MCF 10A (cell line): Measurements from ENCODE around the gene PRLR. TPM values are rescaled to one million over a fixed set of nuclear protein-coding genes. Genes with fewer than 3 reads are reported as not detected.

ENCODE experiments used
- BruUV-seq: library from RNA; stranded (reverse); fragments of 400-500 nt; replicated peaks from 2 replicates; lab custom pipeline; 2021; lab: Mats Ljungman, UMichigan
- CTCF ChIA-PET: fragments of 300-600 bp; sonication (Branson Sonifier 250); formaldehyde crosslinking; extraction: SDS; loops from one replicate; lab custom pipeline; 2021; ENCODE audit warnings: antibody characterized with exemption, inconsistent platforms; lab: Yijun Ruan, JAX
- POLR2A ChIA-PET: fragments of 300-600, 350-650 bp; sonication (Branson Sonifier 250); formaldehyde crosslinking; extraction: SDS; loops from one replicate; lab custom pipeline; 2020; ENCODE audit warnings: antibody characterized with exemption, inconsistent platforms; lab: Yijun Ruan, JAX
- DNase-seq: peaks from one replicate; pipeline ENCODE4 v3.0.0-alpha.2; 2018; ENCODE audit not compliant: unreplicated experiment
- H3K27ac Mint-ChIP-seq: one replicate; pipeline ENCODE4 v1.8.0; 2022; ENCODE audit warnings: mild to moderate bottlenecking, low read depth, mixed read lengths; ENCODE audit not compliant: unreplicated experiment
- H3K27me3 Mint-ChIP-seq: one replicate; pipeline ENCODE4 v1.8.0; 2022; ENCODE audit warnings: mixed read lengths; ENCODE audit not compliant: insufficient read depth, unreplicated experiment
- H3K36me3 Mint-ChIP-seq: one replicate; pipeline ENCODE4 v1.8.0; 2022; ENCODE audit warnings: mild to moderate bottlenecking, moderate library complexity, mixed read lengths; ENCODE audit not compliant: insufficient read depth, unreplicated experiment
- H3K4me1 Mint-ChIP-seq: one replicate; pipeline ENCODE4 v1.8.0; 2022; ENCODE audit warnings: mixed read lengths; ENCODE audit not compliant: insufficient read depth, unreplicated experiment
- H3K4me3 Mint-ChIP-seq: one replicate; pipeline ENCODE4 v1.8.0; 2022; ENCODE audit warnings: mild to moderate bottlenecking, moderate library complexity, mixed read lengths; ENCODE audit not compliant: unreplicated experiment
- H3K9me3 Mint-ChIP-seq: one replicate; pipeline ENCODE4 v1.8.0; 2022; ENCODE audit warnings: mixed read lengths; ENCODE audit not compliant: unreplicated experiment
- CTCF ChIP-seq: fragments of 200-600 bp; IDR thresholded peaks from one replicate; pipeline ENCODE4 v1.8.0; 2022; ENCODE audit warnings: antibody characterized with exemption, mild to moderate bottlenecking; ENCODE audit not compliant: unreplicated experiment
- intact Hi-C: fragments of 100-400 bp; cut with micrococcal nuclease; formaldehyde crosslinking; loops from 2 replicates; pipeline ENCODE4 v1.14.1; 2022
- total RNA-seq: library from RNA; stranded (reverse); gene quantifications from 2 replicates; pipeline ENCODE4 v1.2.3, GENCODE V29; 2022

Gene PRLR
- total RNA-seq, 1 experiment from 2014 or later: 0.16 TPM

- Mint-ChIP-seq H3K4me1 (no peaks in the 10 kb centered on the region), H3K36me3 (no peaks in the 10 kb centered on the region), H3K9me3 (no peaks in the 10 kb centered on the region), H3K27ac (no peak overlapping the region), H3K27me3 (peaks cover 46% of the 10 kb centered on the region), H3K4me3 (no peak overlapping the region)
- no peak for DNase-seq
- intact Hi-C loops: no loop called here
- TF ChIP-seq CTCF: no peak
- POLR2A ChIA-PET: no interaction called here
- BruUV-seq: no TSS peak
- CTCF ChIA-PET: interaction anchor here (0.6 kb wide), 1 partner anchor 172 kb away, joined by 3 read pairs; the partner anchor contains the start of gene PRLR
These were observed 171.9 kb downstream of the PRLR start for GRCh38 chr5:35058374-35058788.

- BruUV-seq: no TSS peak
- CTCF ChIA-PET: no interaction called here
- H3K9me3 Mint-ChIP-seq: no peaks in the 10 kb centered on the region
- POLR2A ChIA-PET: no interaction called here
- H3K4me1 Mint-ChIP-seq: no peaks in the 10 kb centered on the region
- DNase-seq: no peak
- H3K36me3 Mint-ChIP-seq: no peaks in the 10 kb centered on the region
- peaks cover 46% of the 10 kb centered on the region for H3K27me3 Mint-ChIP-seq
- TF ChIP-seq CTCF: no peak
- H3K4me3 Mint-ChIP-seq: no peak overlapping the region
- intact Hi-C loops: no loop called here
- H3K27ac Mint-ChIP-seq: no peak overlapping the region
These were observed 173.6 kb downstream of the PRLR start for GRCh38 chr5:35056686-35057085.

GRCh38 chr5:35052838-35053237 lies 177.4 kb downstream of the PRLR start:
- Mint-ChIP-seq H3K27me3 (peaks cover 37% of the 10 kb centered on the region), H3K4me1 (no peaks in the 10 kb centered on the region), H3K9me3 (no peaks in the 10 kb centered on the region), H3K27ac (no peak overlapping the region), H3K4me3 (no peak overlapping the region), H3K36me3 (no peaks in the 10 kb centered on the region)
- no TSS peak for BruUV-seq
- intact Hi-C loops: no loop called here
- POLR2A ChIA-PET: no interaction called here
- CTCF ChIA-PET: interaction anchor here (0.6 to 1.1 kb wide), 2 partner anchors 12 to 498 kb away, joined by 3 read pairs; no protein-coding TSS in a partner anchor
- TF ChIP-seq CTCF: no peak
- no peak for DNase-seq

- no peaks in the 10 kb centered on the region for H3K36me3 Mint-ChIP-seq
- no peak for TF ChIP-seq CTCF
- intact Hi-C loops: no loop called here
- H3K9me3 Mint-ChIP-seq: no peaks in the 10 kb centered on the region
- BruUV-seq: no TSS peak
- H3K27ac Mint-ChIP-seq: no peak overlapping the region
- ChIA-PET POLR2A (interaction anchor here (1.0 kb wide), 1 partner anchor 21 kb away, joined by 4 read pairs; no protein-coding TSS in a partner anchor), CTCF (interaction anchor here (0.9 kb wide), 1 partner anchor 876 kb away, joined by 4 read pairs; no protein-coding TSS in a partner anchor)
- H3K4me1 Mint-ChIP-seq: no peaks in the 10 kb centered on the region
- H3K4me3 Mint-ChIP-seq: no peak overlapping the region
- no peak for DNase-seq
- H3K27me3 Mint-ChIP-seq: peaks cover 20% of the 10 kb centered on the region
These were observed 179.7 kb downstream of the PRLR start for GRCh38 chr5:35050541-35051126.
